Duodenal mucosa (tissue), 2 donors: ENCODE measurements around the gene STXBP6.

Experiments
- H3K27ac ChIP-seq: one replicate; pipeline ENCODE4 v1.7.0; 2013; ENCODE audit warnings: low read depth, low read length
- H3K27me3 ChIP-seq, 2 donors: one replicate each; pipeline ENCODE4 v1.7.0; 2013; ENCODE audit warnings: low read length in 2 of 2, control low read depth in 1 of 2; ENCODE audit not compliant: insufficient read depth in 2 of 2, control insufficient read depth in 1 of 2
- H3K36me3 ChIP-seq, 2 donors: one replicate each; pipeline ENCODE4 v1.7.0; 2013; ENCODE audit warnings: low read length in 2 of 2, control low read depth in 1 of 2; ENCODE audit not compliant: insufficient read depth in 2 of 2, control insufficient read depth in 1 of 2
- H3K4me1 ChIP-seq, 2 donors: one replicate each; pipeline ENCODE4 v1.7.0; 2013; ENCODE audit warnings: low read length in 2 of 2, control low read depth in 1 of 2; ENCODE audit not compliant: insufficient read depth in 2 of 2, control insufficient read depth in 1 of 2
- H3K4me3 ChIP-seq, 2 donors: one replicate each; pipeline ENCODE4 v1.7.0; 2013; ENCODE audit warnings: low read length in 2 of 2, low read depth in 1 of 2
- H3K9ac ChIP-seq, 2 donors: one replicate each; pipeline ENCODE4 v1.7.0; 2013; ENCODE audit warnings: low read length in 2 of 2, low read depth in 1 of 2
- H3K9me3 ChIP-seq, 2 donors: one replicate each; pipeline ENCODE4 v1.7.0; 2013; ENCODE audit warnings: low read length in 2 of 2, control low read depth in 1 of 2; ENCODE audit not compliant: control insufficient read depth in 1 of 2

Gene STXBP6

DNA sequence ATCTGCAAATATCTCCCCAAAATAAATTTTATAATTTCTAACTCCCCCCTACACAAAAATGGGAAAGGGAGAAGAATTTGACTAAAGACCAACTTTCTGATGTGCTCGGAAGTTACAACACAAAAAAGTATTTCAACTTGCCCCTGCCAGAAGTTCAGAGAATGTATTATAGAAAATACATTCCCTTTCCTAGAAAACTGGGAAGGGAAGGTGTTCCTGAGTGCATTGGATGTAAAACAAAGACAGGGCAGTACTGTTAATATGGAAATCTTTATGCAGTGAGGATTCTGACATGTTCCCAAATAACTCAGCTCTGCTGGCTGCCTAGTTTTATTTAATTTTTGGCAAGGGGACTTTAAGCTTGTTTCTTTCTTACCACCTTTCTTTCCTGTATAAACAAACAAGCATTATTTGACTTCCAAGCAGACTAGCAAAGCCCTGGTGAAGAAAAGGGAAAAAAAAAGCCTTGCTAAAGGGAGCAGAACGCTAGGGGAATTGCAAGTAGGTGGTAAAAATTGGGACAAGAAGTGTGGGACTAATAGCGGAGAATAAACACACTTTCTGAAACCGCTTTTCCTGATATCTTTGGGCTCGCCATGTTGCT, 124.1 kb downstream of the STXBP6 start:
- no peaks in the 10 kb centered on the region for H3K36me3 ChIP-seq
- H3K4me3 ChIP-seq = no peak overlapping the region
- H3K9ac ChIP-seq = no peak overlapping the region
- no peak overlapping the region for H3K27ac ChIP-seq
- peaks cover 0 to 11% of the 10 kb centered on the region in 2 donors for H3K4me1 ChIP-seq
- H3K9me3 ChIP-seq = no peaks in the 10 kb centered on the region
- H3K27me3 ChIP-seq = no peaks in the 10 kb centered on the region

GRCh38 chr14:24924544-24924943, 125.4 kb downstream of the STXBP6 start:
- H3K27ac ChIP-seq = no peak overlapping the region
- no peaks in the 10 kb centered on the region for H3K27me3 ChIP-seq
- no peak overlapping the region for H3K9ac ChIP-seq
- H3K36me3 ChIP-seq = no peaks in the 10 kb centered on the region
- peaks cover 0 to 11% of the 10 kb centered on the region in 2 donors for H3K4me1 ChIP-seq
- H3K4me3 ChIP-seq = no peak overlapping the region
- no peaks in the 10 kb centered on the region for H3K9me3 ChIP-seq

DNA sequence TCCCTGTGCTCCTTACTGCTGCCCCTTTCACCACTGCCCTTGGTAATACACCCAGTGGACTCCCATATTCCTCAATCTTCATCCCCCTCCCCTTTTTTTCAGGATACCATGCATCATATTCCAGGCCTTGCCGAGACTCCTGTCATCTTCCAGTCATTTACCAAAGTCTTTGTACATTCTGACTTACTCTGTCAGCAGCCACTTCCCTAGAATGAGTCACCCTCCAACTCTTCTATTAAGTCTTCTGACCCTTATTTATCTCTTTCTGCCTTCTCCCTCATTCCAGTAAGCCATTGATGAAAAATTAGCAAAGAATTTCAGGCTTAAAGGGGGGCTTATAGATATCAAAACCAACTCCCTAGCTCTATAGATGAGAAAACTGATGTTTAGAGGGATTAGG, 128.0 kb downstream of the STXBP6 start:
- Histone ChIP-seq H3K9me3 (no peaks in the 10 kb centered on the region), H3K9ac (no peak overlapping the region), H3K36me3 (no peaks in the 10 kb centered on the region), H3K27ac (no peak overlapping the region), H3K4me3 (no peak overlapping the region), H3K27me3 (no peaks in the 10 kb centered on the region), H3K4me1 (no peaks in the 10 kb centered on the region)

DNA sequence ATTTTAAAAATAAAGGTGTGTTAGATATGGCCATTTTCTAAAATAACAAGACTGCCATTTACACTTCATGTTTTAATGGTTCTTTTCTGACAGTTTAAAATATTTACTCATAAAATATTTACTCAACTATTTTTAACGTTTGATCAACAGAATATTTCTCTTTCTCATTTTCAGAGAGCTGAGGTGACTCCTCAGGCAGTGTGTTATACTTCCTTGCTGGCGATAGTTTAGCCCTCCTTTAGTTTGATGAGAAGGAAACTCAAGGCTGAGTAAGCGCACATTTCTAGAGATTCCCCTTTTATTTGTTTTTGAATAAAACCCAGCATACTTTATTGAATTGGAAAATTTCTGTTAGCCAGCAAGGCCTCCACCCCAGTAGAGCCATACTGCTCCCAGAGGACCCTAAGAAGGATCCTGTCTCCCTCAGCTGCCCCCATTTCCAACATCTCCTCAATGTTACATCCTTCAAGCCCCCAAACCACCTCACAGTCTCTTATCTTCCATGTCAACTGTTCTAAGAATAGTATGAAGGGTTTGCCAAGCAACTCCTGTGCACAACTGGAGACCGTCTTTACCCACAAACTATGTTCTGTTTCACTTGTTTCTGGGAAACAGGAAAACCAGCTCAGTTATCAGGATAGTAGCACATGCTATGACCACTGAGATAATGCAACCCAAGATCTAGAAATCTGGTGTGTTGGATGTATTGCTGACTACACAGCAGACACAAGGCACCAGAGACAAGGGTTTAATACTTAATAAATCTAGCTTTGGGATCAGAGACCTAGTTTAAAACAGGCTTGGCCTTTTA, 129.5 kb downstream of the STXBP6 start:
- Histone ChIP-seq H3K36me3 (no peaks in the 10 kb centered on the region), H3K27ac (no peak overlapping the region), H3K9ac (no peak overlapping the region), H3K4me3 (no peak overlapping the region), H3K9me3 (no peaks in the 10 kb centered on the region), H3K27me3 (no peaks in the 10 kb centered on the region), H3K4me1 (no peaks in the 10 kb centered on the region)

DNA sequence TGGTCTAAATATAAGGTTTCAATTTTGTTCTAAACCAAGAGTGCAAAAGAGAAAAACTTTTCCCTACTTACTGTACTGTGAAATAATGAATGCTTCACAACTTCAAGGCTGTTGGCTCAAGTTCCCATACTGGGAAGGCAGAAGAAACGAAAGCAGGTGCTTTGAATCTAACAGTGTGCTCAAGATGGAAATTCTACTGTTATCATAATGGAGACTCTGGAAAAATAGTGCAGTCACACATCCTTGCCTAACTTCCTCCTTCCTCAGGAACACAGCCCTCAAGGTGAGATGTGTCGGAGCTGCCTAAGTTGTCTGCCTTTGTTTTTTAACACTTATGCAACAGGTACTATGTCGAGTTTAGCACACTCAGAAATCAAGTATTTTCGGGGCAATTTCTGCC, 131.1 kb downstream of the STXBP6 start:
- Histone ChIP-seq H3K4me1 (no peaks in the 10 kb centered on the region), H3K36me3 (no peaks in the 10 kb centered on the region), H3K27ac (no peak overlapping the region), H3K9ac (no peak overlapping the region), H3K4me3 (no peak overlapping the region), H3K9me3 (no peaks in the 10 kb centered on the region), H3K27me3 (no peaks in the 10 kb centered on the region)

GRCh38 chr14:24915958-24916595, 133.9 kb downstream of the STXBP6 start:
- Histone ChIP-seq H3K36me3 (no peaks in the 10 kb centered on the region), H3K9ac (no peak overlapping the region), H3K27ac (no peak overlapping the region), H3K27me3 (no peaks in the 10 kb centered on the region), H3K9me3 (no peaks in the 10 kb centered on the region), H3K4me1 (peaks cover 0 to 9% of the 10 kb centered on the region in 2 donors), H3K4me3 (no peak overlapping the region)

DNA sequence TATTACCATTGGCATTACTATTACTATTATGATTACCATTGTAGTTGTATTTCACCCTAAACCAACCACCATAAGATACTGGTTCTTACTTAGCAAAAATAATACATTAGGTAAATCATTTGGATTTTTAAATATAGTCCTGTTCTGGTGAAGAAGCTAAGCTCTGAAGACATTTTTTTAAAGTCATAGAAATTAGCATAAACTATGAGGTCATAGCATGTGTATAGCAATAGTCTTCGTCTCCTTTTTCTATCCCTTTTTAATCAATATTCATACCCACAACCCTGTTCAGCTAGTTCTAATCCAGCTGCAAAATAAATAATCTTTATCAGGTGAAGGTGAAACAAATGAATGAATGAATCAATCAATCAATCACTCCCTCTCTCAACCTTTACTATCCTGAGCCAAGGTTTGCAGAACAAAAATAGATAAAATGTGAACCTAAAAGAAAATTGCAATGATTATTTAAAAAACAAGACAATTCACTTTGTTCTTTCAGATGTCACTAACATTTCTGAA, 134.5 kb downstream of the STXBP6 start:
- no peak overlapping the region for H3K27ac ChIP-seq
- no peaks in the 10 kb centered on the region for H3K9me3 ChIP-seq
- no peak overlapping the region for H3K9ac ChIP-seq
- no peaks in the 10 kb centered on the region for H3K36me3 ChIP-seq
- H3K4me1 ChIP-seq = peaks cover 0 to 12% of the 10 kb centered on the region in 2 donors
- H3K27me3 ChIP-seq = no peaks in the 10 kb centered on the region
- no peak overlapping the region for H3K4me3 ChIP-seq

- Histone ChIP-seq H3K4me3 (no peak overlapping the region), H3K9ac (no peak overlapping the region), H3K27me3 (no peaks in the 10 kb centered on the region), H3K27ac (no peak overlapping the region), H3K4me1 (peaks cover 5 to 23% of the 10 kb centered on the region in 2 donors), H3K9me3 (no peaks in the 10 kb centered on the region), H3K36me3 (no peaks in the 10 kb centered on the region)
These were observed 136.2 kb downstream of the STXBP6 start for GRCh38 chr14:24913746-24914145.

GRCh38 chr14:24913021-24913420, 136.9 kb downstream of the STXBP6 start:
- H3K4me3 ChIP-seq = no peak overlapping the region
- H3K27me3 ChIP-seq = no peaks in the 10 kb centered on the region
- H3K4me1 ChIP-seq = peaks cover 5 to 23% of the 10 kb centered on the region in 2 donors
- no peak overlapping the region for H3K27ac ChIP-seq
- H3K9ac ChIP-seq = no peak overlapping the region
- no peaks in the 10 kb centered on the region for H3K36me3 ChIP-seq
- H3K9me3 ChIP-seq = no peaks in the 10 kb centered on the region
